HEK293T (cell line): ENCODE results near the gene CNIH3.

Source experiments
- CTCF ChIA-PET: fragments of 350-600 bp; formaldehyde crosslinking; extraction: SDS; loops from one replicate; lab custom pipeline; 2021; ENCODE audit warnings: antibody characterized with exemption, inconsistent platforms; lab: Yijun Ruan, JAX
- POLR2A ChIA-PET: fragments of 350-600 bp; formaldehyde crosslinking; extraction: SDS; loops from one replicate; lab custom pipeline; 2020; ENCODE audit warnings: antibody characterized with exemption, inconsistent platforms; lab: Yijun Ruan, JAX
- DNase-seq: peaks from one replicate; pipeline ENCODE4 v3.0.0; 2012; ENCODE audit warnings: mixed read lengths; ENCODE audit errors: extremely low spot score
- ARNT ChIP-seq: fragments of 450-650 bp; IDR thresholded peaks from 2 replicates; pipeline ENCODE4 v1.6.1; 2017; ENCODE audit warnings: mild to moderate bottlenecking
- BHLHE40 ChIP-seq: fragments of 450-650 bp; IDR thresholded peaks from 2 replicates; pipeline ENCODE4 v1.6.1; 2016; ENCODE audit warnings: mild to moderate bottlenecking, moderate library complexity, borderline replicate concordance
- CTBP1 ChIP-seq: fragments of 450-650 bp; IDR thresholded peaks from 2 replicates; pipeline ENCODE4 v1.6.1; 2016; ENCODE audit warnings: borderline replicate concordance
- ELF4 ChIP-seq: fragments of 450-650 bp; IDR thresholded peaks from 2 replicates; pipeline ENCODE4 v1.6.1; 2017; ENCODE audit warnings: antibody characterized with exemption
- FOXA1 ChIP-seq: fragments of 450-650 bp; IDR thresholded peaks from 2 replicates; pipeline ENCODE4 v1.6.1; 2016; ENCODE audit warnings: mild to moderate bottlenecking
- FOXK2 ChIP-seq: fragments of 450-650 bp; IDR thresholded peaks from 2 replicates; pipeline ENCODE4 v1.6.1; 2016; ENCODE audit warnings: mild to moderate bottlenecking
- FOXM1 ChIP-seq: fragments of 450-650 bp; IDR thresholded peaks from 2 replicates; pipeline ENCODE4 v1.6.1; 2017; ENCODE audit warnings: mild to moderate bottlenecking, borderline replicate concordance
- HDGF ChIP-seq: fragments of 450-650 bp; IDR thresholded peaks from 2 replicates; pipeline ENCODE4 v1.6.1; 2017; ENCODE audit warnings: antibody characterized with exemption, borderline replicate concordance
- L3MBTL2 ChIP-seq: fragments of 450-650 bp; conservative IDR thresholded peaks from 2 replicates; pipeline ENCODE4 v1.6.1; 2016; ENCODE audit warnings: mild to moderate bottlenecking
- LEF1 ChIP-seq: fragments of 450-650 bp; IDR thresholded peaks from 2 replicates; pipeline ENCODE4 v1.6.1; 2017; ENCODE audit warnings: mild to moderate bottlenecking, borderline replicate concordance
- NFRKB ChIP-seq: fragments of 450-650 bp; IDR thresholded peaks from 2 replicates; pipeline ENCODE4 v1.6.1; 2016; ENCODE audit warnings: mild to moderate bottlenecking, moderate library complexity
- SP1 ChIP-seq: fragments of 450-650 bp; IDR thresholded peaks from 2 replicates; pipeline ENCODE4 v1.6.1; 2017
- SUZ12 ChIP-seq: fragments of 450-650 bp; IDR thresholded peaks from 2 replicates; pipeline ENCODE4 v1.6.1; 2016; ENCODE audit warnings: mild to moderate bottlenecking
- TARDBP ChIP-seq: fragments of 450-650 bp; IDR thresholded peaks from 2 replicates; pipeline ENCODE4 v1.6.1; 2016
- ZNF384 ChIP-seq: fragments of 450-650 bp; IDR thresholded peaks from 2 replicates; pipeline ENCODE4 v1.6.1; 2016
- TF ChIP-seq, protein P1 (sequence below): fragments of 450-650 bp; IDR thresholded peaks from 2 replicates; pipeline ENCODE4 v1.6.1; 2016

The CNIH3 gene

DNA sequence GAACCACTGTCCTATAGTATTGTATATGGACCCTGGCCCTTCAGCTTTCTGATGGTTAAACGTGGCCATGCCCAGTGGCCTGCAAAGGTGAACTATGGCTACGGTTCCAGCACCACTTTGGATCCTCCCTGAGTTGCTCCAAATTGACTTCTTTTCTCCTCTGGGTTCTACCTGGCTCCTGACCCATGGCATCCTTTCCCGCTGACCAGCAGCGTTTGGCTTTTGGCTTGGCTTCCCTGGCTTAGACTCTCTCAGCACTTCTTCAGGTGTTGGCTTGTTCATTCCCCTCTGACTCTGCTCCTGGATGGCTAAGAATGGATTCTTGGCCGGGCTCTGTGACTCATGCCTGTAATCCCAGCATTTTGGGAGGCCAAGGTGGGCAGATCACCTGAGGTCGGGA is 152.9 kb downstream of the CNIH3 start:
- DNase-seq = no peak
- TF ChIP-seq FOXK2 = no peak
- no peak for TF ChIP-seq L3MBTL2
- no peak for TF ChIP-seq HDGF
- TF ChIP-seq ARNT = no peak
- no peak for TF ChIP-seq FOXA1
- TF ChIP-seq SP1 = no peak
- no peak for TF ChIP-seq BHLHE40
- TF ChIP-seq CTBP1 = no peak
- TF ChIP-seq, protein P1, sequence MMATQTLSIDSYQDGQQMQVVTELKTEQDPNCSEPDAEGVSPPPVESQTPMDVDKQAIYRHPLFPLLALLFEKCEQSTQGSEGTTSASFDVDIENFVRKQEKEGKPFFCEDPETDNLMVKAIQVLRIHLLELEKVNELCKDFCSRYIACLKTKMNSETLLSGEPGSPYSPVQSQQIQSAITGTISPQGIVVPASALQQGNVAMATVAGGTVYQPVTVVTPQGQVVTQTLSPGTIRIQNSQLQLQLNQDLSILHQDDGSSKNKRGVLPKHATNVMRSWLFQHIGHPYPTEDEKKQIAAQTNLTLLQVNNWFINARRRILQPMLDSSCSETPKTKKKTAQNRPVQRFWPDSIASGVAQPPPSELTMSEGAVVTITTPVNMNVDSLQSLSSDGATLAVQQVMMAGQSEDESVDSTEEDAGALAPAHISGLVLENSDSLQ = no peak
- POLR2A ChIA-PET = no interaction called here
- CTCF ChIA-PET = interaction anchor here (0.6 to 1.3 kb wide), 2 partner anchors 82 to 96 kb away, joined by 4 to 7 read pairs; no protein-coding TSS in a partner anchor

DNA sequence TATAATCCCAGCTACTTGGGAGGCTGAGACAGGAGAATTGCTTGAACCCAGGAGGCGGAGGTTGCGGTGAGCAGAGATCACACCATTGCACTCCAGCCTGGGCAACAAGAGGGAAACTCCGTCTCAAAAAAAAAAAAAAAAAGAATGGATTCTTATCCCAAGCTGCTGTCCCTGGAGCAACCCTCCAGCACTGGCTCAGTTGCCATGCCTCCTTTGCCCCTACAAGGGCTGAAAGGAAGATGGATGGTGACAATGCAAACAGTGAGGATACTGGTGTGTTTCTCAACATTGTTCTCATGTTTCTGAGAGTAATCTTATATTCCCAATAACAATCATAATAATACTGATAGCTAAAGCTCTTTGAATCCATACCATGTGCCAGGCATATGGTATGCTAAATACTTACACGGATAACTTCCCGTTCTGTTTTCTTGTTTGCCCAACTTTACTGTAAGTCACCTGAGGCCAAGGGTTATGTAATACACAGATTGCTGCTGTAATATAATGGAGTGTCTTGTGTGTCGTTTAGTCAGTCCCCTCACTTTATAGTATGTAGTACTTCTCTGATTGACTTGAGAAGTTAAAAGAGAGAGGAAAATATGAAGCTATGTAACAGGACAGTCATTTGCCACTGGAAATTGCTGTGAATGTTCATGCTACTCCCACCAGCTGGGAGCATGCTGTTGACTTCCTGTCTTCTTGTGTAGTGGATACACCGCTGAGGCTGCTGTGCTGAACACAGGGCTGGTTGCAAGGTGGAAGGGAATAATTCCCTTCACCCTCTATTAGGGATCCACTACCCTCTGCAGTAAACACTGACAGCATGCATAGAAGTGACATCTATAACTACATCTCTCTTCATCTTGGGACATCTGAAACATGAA is 153.6 kb downstream of the CNIH3 start:
- TF ChIP-seq NFRKB (no peak), FOXK2 (no peak), CTBP1 (no peak), ZNF384 (no peak), ARNT (no peak), L3MBTL2 (no peak), TARDBP (no peak), HDGF (no peak), SUZ12 (no peak), FOXM1 (no peak), ELF4 (no peak), FOXA1 (no peak), BHLHE40 (no peak), SP1 (no peak), LEF1 (no peak)
- TF ChIP-seq, protein P1 = no peak
- DNase-seq = no peak
- ChIA-PET CTCF (interaction anchor here (1.3 kb wide), 1 partner anchor 82 kb away, joined by 4 read pairs; no protein-coding TSS in a partner anchor), POLR2A (no interaction called here)

DNA sequence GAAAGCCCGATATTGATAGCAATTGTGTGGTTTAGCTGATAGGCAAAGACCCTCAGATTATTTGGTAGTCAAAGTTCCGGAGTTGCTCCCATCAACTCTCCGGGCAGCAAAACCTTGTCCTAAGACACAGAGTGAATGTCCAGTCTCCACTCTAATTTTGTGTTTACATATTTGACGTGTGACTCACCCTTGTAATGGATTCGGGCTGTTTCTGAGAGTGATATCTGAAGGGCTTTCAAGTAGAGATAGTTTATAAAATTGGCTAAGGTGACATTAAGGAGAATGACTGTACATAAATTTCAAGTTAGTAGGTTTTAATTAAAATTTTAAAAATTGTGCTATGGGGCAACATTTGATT is 154.2 kb downstream of the CNIH3 start:
- no peak for DNase-seq
- TF ChIP-seq TARDBP (no peak), LEF1 (no peak), FOXM1 (no peak), FOXA1 (no peak), L3MBTL2 (no peak), HDGF (no peak), ELF4 (no peak), ARNT (no peak), ZNF384 (no peak), NFRKB (no peak), SUZ12 (no peak), FOXK2 (no peak), BHLHE40 (no peak), CTBP1 (no peak), SP1 (no peak)
- TF ChIP-seq, protein P1 = no peak
- POLR2A ChIA-PET = no interaction called here
- CTCF ChIA-PET = no interaction called here

DNA sequence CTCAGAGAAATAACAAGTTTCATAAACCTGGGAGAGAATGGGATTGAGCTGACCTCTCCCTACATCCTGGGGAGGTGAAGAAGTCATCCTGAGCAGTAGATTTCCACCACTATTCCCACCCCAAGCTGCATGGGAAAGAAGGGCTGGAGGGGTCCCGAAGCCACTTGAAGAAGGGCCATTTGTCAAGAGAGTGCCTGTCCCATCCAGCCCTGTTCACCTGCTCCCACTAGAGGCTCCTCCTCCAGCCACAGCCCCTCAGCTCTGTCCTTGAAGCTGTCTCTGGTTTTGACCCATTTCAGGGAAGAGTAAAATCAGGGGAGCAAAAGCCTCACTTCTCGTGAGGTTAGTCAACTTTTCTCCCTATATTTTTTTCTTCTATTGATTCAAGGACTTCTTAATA is 157.5 kb downstream of the CNIH3 start:
- DNase-seq = no peak
- ChIA-PET CTCF (no interaction called here), POLR2A (no interaction called here)
- TF ChIP-seq, protein P1 = no peak
- TF ChIP-seq ARNT (no peak), SUZ12 (no peak), CTBP1 (no peak), FOXA1 (no peak)

DNA sequence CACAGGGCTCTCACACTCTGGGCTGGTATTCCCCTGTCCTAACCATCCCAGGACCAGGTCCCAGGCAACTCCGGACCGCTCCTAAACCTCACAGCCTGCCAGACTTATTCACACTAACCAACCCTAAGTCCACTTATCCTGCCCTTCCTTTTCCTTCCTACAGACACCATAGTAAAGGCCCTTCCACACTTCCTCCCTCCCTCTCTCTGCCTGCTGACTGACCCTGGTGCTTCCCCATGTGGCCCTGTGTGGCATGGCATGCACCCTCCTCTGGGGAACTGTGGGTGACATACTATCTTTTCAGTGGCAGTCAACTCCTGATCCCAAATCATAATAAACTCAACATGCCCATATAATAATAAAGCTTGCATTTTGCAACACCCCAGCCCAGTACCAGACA is 158.3 kb downstream of the CNIH3 start:
- DNase-seq = no peak
- TF ChIP-seq FOXA1 (no peak), FOXM1 (no peak), BHLHE40 (no peak), ARNT (no peak), SP1 (no peak)
- CTCF ChIA-PET = no interaction called here
- POLR2A ChIA-PET = no interaction called here

DNA sequence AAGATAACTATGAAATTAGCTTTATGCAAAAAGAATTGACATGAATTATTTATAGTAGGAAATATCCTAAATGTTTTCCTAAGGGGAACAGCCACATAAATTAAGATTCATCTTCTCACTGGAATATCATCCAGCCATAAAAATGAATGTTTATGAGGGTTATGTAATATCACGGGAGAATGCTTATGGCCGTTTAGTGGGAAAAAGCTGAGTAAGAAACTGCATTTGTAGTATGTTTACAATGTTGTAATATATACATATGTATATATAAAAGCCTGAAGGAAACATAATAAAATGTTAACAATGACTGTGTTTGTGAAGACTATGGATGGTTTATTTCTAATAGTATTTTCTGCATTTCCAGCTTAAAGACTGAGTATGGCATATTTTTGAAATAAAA is 161.1 kb downstream of the CNIH3 start:
- DNase-seq = no peak
- ChIA-PET POLR2A (no interaction called here), CTCF (no interaction called here)
- TF ChIP-seq L3MBTL2 = no peak
- no peak for TF ChIP-seq BHLHE40
- TF ChIP-seq FOXA1 = no peak
- TF ChIP-seq FOXK2 = no peak
- TF ChIP-seq ARNT = no peak
- TF ChIP-seq HDGF = no peak
- TF ChIP-seq ZNF384 = no peak
- TF ChIP-seq, protein P1 = no peak
- no peak for TF ChIP-seq LEF1
- TF ChIP-seq FOXM1 = no peak
- TF ChIP-seq ELF4 = no peak
- no peak for TF ChIP-seq TARDBP
- TF ChIP-seq SP1 = no peak
- TF ChIP-seq SUZ12 = no peak
- no peak for TF ChIP-seq NFRKB
